Measurements from ENCODE around the gene ABHD14A. TPM values are rescaled to one million over a fixed set of nuclear protein-coding genes. Genes with fewer than 3 reads are reported as not detected.
A peak's percentile ranks its signal among the peaks of the same experiment; 100 is the strongest.

Gene ABHD14A
- total and polyA plus RNA-seq, 8 donors: 5.9 to 36.3 (median 9.7) TPM

DNA sequence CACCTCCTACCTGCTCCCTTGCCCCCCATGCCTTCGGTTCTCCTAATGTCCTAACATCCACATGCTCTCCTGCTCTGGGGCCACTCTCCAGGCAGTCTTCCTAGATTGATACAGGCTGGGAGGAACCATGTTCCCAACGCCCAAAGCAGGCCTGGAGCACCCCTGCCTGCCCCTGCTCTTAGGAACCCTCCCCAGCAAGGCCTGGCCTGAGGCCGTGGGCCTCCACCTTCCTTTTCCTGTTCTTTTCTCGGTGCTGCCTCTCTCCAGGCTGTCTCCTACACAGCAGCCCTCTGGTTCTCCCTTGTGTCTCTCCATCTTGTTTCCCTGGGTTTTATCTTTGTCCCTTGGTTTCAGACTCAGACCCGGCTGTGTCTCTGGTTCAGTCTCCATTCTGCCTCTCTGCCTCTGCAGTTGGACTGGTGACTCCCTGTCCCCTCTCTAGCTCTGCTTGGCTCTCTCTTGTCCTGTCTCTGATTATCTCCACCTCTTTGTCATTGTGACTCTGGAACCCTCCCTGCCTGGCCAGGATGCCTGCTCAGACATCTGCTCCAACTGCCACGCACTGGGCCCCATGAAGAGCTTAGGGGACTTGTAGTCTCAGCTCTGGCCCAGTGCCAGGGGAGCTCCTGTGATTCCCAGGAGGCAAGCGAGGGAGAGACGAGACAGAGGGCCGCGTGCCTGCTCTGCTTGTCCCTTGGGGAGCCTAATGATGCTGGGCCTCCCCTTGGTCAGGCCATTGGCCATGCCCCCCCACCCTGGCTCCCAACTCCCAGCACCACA, 46.8 kb downstream of the ABHD14A start:
- 72 to 73% methylated on average over 10 of the region's 10 CpGs for WGBS, 2 donors
- H3K36me3 ChIP-seq: no peaks in the 10 kb centered on the region
- ATAC-seq (no peak), DNase-seq (peak in 2 of 6 donors; percentile 55 to 79), FAIRE-seq (no peak)
- intact Hi-C loops (cut with DNase I): no loop called here
- H3K4me3 ChIP-seq: no peak overlapping the region
- no peak overlapping the region for H3K27ac ChIP-seq
- H3K9me3 ChIP-seq: no peaks in the 10 kb centered on the region
- no peaks in the 10 kb centered on the region for H3K27me3 ChIP-seq
- TF ChIP-seq, protein P1, sequence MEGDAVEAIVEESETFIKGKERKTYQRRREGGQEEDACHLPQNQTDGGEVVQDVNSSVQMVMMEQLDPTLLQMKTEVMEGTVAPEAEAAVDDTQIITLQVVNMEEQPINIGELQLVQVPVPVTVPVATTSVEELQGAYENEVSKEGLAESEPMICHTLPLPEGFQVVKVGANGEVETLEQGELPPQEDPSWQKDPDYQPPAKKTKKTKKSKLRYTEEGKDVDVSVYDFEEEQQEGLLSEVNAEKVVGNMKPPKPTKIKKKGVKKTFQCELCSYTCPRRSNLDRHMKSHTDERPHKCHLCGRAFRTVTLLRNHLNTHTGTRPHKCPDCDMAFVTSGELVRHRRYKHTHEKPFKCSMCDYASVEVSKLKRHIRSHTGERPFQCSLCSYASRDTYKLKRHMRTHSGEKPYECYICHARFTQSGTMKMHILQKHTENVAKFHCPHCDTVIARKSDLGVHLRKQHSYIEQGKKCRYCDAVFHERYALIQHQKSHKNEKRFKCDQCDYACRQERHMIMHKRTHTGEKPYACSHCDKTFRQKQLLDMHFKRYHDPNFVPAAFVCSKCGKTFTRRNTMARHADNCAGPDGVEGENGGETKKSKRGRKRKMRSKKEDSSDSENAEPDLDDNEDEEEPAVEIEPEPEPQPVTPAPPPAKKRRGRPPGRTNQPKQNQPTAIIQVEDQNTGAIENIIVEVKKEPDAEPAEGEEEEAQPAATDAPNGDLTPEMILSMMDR (IDR thresholded peaks at IDR 0.05): no peak
- H3K4me1 ChIP-seq: no peaks in the 10 kb centered on the region

DNA sequence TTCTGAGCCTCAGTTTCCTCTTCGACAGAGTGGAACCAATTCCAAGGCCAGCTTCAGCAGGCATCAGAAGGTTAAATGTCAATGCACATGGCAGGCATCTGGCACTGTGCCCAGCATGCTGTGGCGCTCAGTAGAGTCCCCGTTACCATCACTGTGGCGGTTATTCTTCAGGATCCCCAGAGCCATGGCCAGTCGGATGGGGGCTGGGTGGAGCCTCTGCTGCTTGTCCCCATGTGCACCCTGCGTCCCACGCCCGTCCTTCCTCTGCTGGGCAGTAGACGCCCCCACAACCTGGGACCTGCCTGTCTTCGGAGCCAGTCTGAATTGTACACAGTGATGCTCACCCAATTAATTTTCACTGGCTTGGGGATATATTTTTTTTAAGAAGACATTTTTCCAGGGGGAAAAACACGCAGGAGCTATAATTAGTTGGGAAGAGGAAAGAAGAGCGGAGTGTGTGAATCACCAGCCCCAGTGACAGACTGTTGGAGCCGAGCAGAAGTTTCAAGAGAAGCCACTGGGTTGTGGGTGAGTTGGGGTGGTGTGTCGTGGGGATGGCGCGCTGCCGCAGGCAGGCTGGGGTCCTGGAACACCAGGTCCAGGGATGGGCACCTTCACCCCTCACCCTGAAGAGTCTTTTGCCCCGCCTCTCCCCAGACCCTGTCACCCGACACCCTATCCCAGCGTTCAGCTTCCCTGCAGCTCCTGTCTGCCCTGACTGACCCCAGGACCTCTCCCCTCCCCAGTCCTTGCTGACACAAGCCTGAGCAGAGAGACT, 47.6 kb downstream of the ABHD14A start:
- Histone ChIP-seq H3K4me1 (no peaks in the 10 kb centered on the region), H3K4me3 (no peak overlapping the region), H3K36me3 (no peaks in the 10 kb centered on the region), H3K9me3 (no peaks in the 10 kb centered on the region), H3K27me3 (no peaks in the 10 kb centered on the region), H3K27ac (no peak overlapping the region)
- ATAC-seq: no peak
- TF ChIP-seq, protein P1 (IDR thresholded peaks at IDR 0.05): no peak
- DNase-seq: no peak
- WGBS, 2 donors: 69 to 75% methylated on average over 20 of the region's 20 CpGs
- intact Hi-C loops (cut with DNase I): no loop called here
- FAIRE-seq: no peak

DNA sequence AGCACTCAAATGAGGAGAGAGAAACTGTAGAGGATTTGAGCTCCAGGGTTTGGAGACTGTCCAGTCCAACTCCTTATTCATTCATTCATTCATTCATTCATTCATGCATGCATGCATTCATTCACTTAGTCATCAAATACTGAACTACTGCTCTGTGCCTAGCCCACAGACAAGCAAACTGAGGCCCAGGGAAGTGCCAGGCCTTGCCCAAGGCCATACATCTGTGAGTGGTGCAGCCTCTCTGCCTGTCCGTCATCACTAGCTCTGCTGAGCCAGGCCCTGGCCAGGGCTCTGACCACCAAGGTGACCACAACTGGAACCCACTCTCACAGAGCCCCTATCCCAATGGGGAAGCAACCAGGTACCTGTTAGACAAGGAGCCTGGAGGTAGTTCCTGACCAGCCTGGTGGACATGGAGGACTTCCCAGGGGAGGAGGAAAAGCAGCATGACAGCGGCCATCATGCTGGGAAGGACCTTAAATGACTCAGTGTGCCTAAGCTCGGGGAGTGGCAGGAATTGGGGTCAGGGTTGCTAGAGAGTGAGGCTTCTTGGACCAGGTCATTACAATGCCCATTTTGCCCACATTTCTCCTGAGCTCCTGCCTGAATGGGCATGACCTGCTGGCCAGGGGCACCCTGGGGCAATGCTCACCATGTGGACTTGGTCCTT, 48.4 kb downstream of the ABHD14A start:
- no peaks in the 10 kb centered on the region for H3K9me3 ChIP-seq
- intact Hi-C loops (cut with DNase I): no loop called here

DNA sequence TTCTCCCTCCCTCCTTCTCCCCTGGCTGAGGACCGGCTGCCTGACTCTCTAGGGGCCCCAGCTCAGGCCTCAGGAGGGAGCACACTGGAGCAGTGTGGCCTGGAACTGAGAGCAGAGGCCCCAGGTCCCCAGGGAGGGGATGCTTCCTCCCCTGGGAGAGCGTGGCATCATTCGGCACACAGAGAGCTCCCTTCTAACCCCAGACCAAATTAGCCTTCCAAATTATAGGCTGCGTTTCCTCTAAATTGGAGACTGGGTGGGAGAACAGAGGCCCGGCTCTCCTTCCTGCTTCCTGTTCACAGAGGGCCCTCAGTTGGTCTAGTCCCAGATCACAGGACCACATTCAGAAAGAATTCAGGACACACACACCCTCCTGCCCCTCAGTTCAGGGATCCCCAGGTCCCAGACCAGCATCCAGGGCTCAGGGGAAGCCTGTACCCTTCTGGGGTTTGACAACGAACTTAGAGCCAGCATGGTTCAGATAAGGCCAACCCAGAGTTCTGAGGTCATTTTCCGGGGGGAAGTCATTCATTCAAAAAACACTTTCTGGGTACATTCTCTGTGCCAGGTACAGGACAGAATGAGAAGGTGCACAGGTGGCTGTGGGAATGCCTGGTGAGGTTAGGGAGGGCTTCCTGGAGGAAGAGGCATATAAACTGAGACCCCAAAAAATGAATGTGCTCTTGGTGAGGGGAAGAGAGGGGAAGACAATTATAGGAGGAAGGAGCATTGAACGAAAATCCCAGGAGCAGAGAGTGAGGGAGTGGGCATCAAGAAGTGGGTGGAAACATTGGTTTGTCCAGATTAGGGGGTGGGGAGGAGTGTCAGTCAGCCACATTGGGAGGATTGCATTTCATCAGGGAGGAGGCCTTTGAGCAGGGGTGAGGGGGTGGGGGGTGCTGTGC, 49.2 kb downstream of the ABHD14A start:
- Histone ChIP-seq H3K27ac (no peak overlapping the region), H3K4me1 (no peaks in the 10 kb centered on the region), H3K9me3 (no peaks in the 10 kb centered on the region), H3K27me3 (no peaks in the 10 kb centered on the region), H3K36me3 (no peaks in the 10 kb centered on the region), H3K4me3 (no peak overlapping the region)
- ATAC-seq: no peak
- FAIRE-seq: no peak
- 71% methylated on average over 8 of the region's 8 CpGs for whole genome bisulfite sequencing, 2 donors
- DNase-seq: no peak
- intact Hi-C loops (cut with DNase I): no loop called here
- TF ChIP-seq, protein P1 (IDR thresholded peaks at IDR 0.05): no peak

More for the DNA sequence above, 48.4 kb downstream of the ABHD14A start:
- ATAC-seq (no peak), FAIRE-seq (no peak), DNase-seq (no peak)
- H3K36me3 ChIP-seq: no peaks in the 10 kb centered on the region
- H3K4me1 ChIP-seq: no peaks in the 10 kb centered on the region
- 78 to 91% methylated on average over 3 of the region's 3 CpGs for WGBS, 2 donors
- no peak overlapping the region for H3K27ac ChIP-seq
- TF ChIP-seq, protein P1 (IDR thresholded peaks at IDR 0.05): no peak
- H3K27me3 ChIP-seq: no peaks in the 10 kb centered on the region
- no peak overlapping the region for H3K4me3 ChIP-seq

Data from pancreas (tissue), 10 donors.